OCI-LY1 (cell line): ENCODE measurements around the gene DEFB119.

Experiments used
- H2AFZ ChIP-seq: fragments of 200-600 bp; sonication (generic), shearing (Covaris generic); 2 replicates; pipeline ENCODE4 v1.6.0; 2014; ENCODE audit warnings: antibody characterized with exemption, mild to moderate bottlenecking, low read length
- H3F3A ChIP-seq: fragments of 200-600 bp; sonication (generic), shearing (Covaris generic); 2 replicates; pipeline ENCODE4 v1.6.0; 2014; ENCODE audit warnings: mild to moderate bottlenecking, antibody characterized with exemption, low read length, moderate library complexity; ENCODE audit not compliant: insufficient read depth
- H3K27ac ChIP-seq: fragments of 200-600 bp; sonication (generic); 2 replicates; pipeline ENCODE4 v1.5.1; 2014; ENCODE audit warnings: low read length, mixed run types, mild to moderate bottlenecking, low read depth; ENCODE audit not compliant: poor library complexity, severe bottlenecking
- H3K27me3 ChIP-seq: fragments of 200-600 bp; sonication (generic); 2 replicates; pipeline ENCODE4 v1.6.0; 2014; ENCODE audit warnings: antibody characterized with exemption, mild to moderate bottlenecking, low read length, moderate library complexity; ENCODE audit not compliant: insufficient read depth
- H3K36me3 ChIP-seq: fragments of 200-600 bp; sonication (generic); 2 replicates; pipeline ENCODE4 v1.6.1; 2014; ENCODE audit warnings: mild to moderate bottlenecking, antibody characterized with exemption, low read length, moderate library complexity, mixed read lengths; ENCODE audit not compliant: insufficient read depth
- H3K4me1 ChIP-seq: fragments of 200-600 bp; sonication (generic); 2 replicates; pipeline ENCODE4 v1.5.1; 2014; ENCODE audit warnings: mild to moderate bottlenecking, low read length, moderate library complexity; ENCODE audit not compliant: insufficient read depth, severe bottlenecking
- H3K4me2 ChIP-seq: fragments of 200-600 bp; sonication (generic), shearing (Covaris generic); 2 replicates; pipeline ENCODE4 v1.6.1; 2014; ENCODE audit warnings: low read length
- H3K4me3 ChIP-seq: fragments of 200-600 bp; sonication (generic); 2 replicates; pipeline ENCODE4 v1.5.1; 2014; ENCODE audit warnings: low read length, low read depth, mild to moderate bottlenecking, mixed read lengths; ENCODE audit not compliant: poor library complexity, severe bottlenecking
- H3K79me2 ChIP-seq: fragments of 200-600 bp; shearing (Covaris generic); 2 replicates; pipeline ENCODE4 v1.6.1; 2016; ENCODE audit warnings: mixed run types, low read length, mixed read lengths; ENCODE audit not compliant: insufficient read depth
- H3K9ac ChIP-seq: fragments of 200-600 bp; sonication (generic), shearing (Covaris generic); 2 replicates; pipeline ENCODE4 v1.6.1; 2014; ENCODE audit warnings: mild to moderate bottlenecking, low read length, mixed read lengths
- H3K9me2 ChIP-seq: fragments of 200-600 bp; sonication (generic), shearing (Covaris generic); 2 replicates; pipeline ENCODE4 v1.6.1; 2014; ENCODE audit warnings: low read depth, mild to moderate bottlenecking, low read length, mixed read lengths
- H3K9me3 ChIP-seq: fragments of 200-600 bp; shearing (Covaris generic); 2 replicates; pipeline ENCODE4 v1.6.1; 2014; ENCODE audit warnings: low read length, mixed read lengths
- H4K20me1 ChIP-seq: fragments of 200-600 bp; sonication (generic), shearing (Covaris generic); 2 replicates; pipeline ENCODE4 v1.6.0; 2016; ENCODE audit warnings: mild to moderate bottlenecking, low read length; ENCODE audit not compliant: insufficient read depth
- EZH2 ChIP-seq: fragments of 200-600 bp; sonication (generic), shearing (Covaris generic); IDR thresholded peaks from 2 replicates; pipeline ENCODE4 v1.8.0; 2017; ENCODE audit warnings: borderline replicate concordance, mixed run types, mild to moderate bottlenecking, antibody characterized with exemption, low read length, moderate library complexity, mixed read lengths
- TF ChIP-seq, protein P1 (sequence below): fragments of 200-600 bp; sonication (generic), shearing (Covaris generic); IDR thresholded peaks from 2 replicates; pipeline ENCODE4 v1.5.1; 2017; ENCODE audit warnings: mild to moderate bottlenecking, antibody characterized with exemption, low read length, moderate library complexity, mixed read lengths

DEFB119 gene

DNA sequence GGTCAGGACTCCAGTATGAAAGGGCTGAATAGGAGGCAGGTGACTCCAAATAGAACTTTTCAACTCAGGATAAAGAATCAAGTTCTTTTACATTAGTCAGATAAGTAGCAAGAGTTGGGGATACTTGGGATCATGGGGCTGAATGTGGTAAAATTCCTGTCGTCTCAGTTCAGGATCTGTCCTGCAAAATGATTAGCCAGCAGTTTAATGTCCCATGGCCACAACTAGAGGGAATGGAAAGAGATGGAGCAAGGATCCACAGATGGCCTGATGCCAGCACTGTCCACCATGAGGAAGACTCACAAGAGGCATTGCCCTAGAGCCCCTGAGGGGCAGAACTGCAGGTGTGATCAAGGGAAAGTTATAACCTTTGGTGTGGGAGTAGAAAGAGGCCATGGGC, 13.5 kb upstream of the DEFB119 start:
- Histone ChIP-seq H3K4me2 (no peak overlapping the region), H2AFZ (no peak overlapping the region), H3K27ac (no peak overlapping the region), H3F3A (no peaks in the 10 kb centered on the region), H3K36me3 (no peaks in the 10 kb centered on the region), H3K9me2 (no peaks in the 10 kb centered on the region), H3K27me3 (no peaks in the 10 kb centered on the region), H4K20me1 (no peaks in the 10 kb centered on the region), H3K79me2 (no peaks in the 10 kb centered on the region), H3K9me3 (no peaks in the 10 kb centered on the region), H3K4me3 (no peak overlapping the region), H3K4me1 (no peaks in the 10 kb centered on the region), H3K9ac (no peak overlapping the region)
- TF ChIP-seq EZH2: no peak
- TF ChIP-seq, protein P1, sequence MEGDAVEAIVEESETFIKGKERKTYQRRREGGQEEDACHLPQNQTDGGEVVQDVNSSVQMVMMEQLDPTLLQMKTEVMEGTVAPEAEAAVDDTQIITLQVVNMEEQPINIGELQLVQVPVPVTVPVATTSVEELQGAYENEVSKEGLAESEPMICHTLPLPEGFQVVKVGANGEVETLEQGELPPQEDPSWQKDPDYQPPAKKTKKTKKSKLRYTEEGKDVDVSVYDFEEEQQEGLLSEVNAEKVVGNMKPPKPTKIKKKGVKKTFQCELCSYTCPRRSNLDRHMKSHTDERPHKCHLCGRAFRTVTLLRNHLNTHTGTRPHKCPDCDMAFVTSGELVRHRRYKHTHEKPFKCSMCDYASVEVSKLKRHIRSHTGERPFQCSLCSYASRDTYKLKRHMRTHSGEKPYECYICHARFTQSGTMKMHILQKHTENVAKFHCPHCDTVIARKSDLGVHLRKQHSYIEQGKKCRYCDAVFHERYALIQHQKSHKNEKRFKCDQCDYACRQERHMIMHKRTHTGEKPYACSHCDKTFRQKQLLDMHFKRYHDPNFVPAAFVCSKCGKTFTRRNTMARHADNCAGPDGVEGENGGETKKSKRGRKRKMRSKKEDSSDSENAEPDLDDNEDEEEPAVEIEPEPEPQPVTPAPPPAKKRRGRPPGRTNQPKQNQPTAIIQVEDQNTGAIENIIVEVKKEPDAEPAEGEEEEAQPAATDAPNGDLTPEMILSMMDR: no peak

GRCh38 chr20:31394900-31395299, 4.5 kb upstream of the DEFB119 start:
- no peak overlapping the region for H3K9ac ChIP-seq
- H3K36me3 ChIP-seq: no peaks in the 10 kb centered on the region
- H3K4me3 ChIP-seq: no peak overlapping the region
- no peak overlapping the region for H3K27ac ChIP-seq
- no peaks in the 10 kb centered on the region for H3F3A ChIP-seq
- no peaks in the 10 kb centered on the region for H4K20me1 ChIP-seq
- no peaks in the 10 kb centered on the region for H3K4me1 ChIP-seq
- H3K27me3 ChIP-seq: no peaks in the 10 kb centered on the region
- no peaks in the 10 kb centered on the region for H3K9me2 ChIP-seq
- TF ChIP-seq EZH2: no peak
- no peak overlapping the region for H3K4me2 ChIP-seq
- H3K9me3 ChIP-seq: no peaks in the 10 kb centered on the region
- no peak overlapping the region for H2AFZ ChIP-seq
- no peaks in the 10 kb centered on the region for H3K79me2 ChIP-seq

GRCh38 chr20:31392836-31393235, 2.4 kb upstream of the DEFB119 start:
- Histone ChIP-seq H3K27ac (no peak overlapping the region), H3K9me2 (no peaks in the 10 kb centered on the region), H3K4me1 (no peaks in the 10 kb centered on the region), H3K4me2 (no peak overlapping the region), H3F3A (no peaks in the 10 kb centered on the region), H3K9ac (no peak overlapping the region), H3K9me3 (no peaks in the 10 kb centered on the region), H2AFZ (no peak overlapping the region), H3K79me2 (no peaks in the 10 kb centered on the region), H4K20me1 (no peaks in the 10 kb centered on the region), H3K36me3 (no peaks in the 10 kb centered on the region), H3K27me3 (no peaks in the 10 kb centered on the region), H3K4me3 (no peak overlapping the region)
- no peak for TF ChIP-seq EZH2

GRCh38 chr20:31374346-31374745, 16.0 kb downstream of the DEFB119 start:
- Histone ChIP-seq H4K20me1 (no peaks in the 10 kb centered on the region), H3K4me2 (no peak overlapping the region), H3K27me3 (peaks cover 6% of the 10 kb centered on the region; the same call in 1 of the 2 replicates)

More at GRCh38 chr20:31374346-31374745, 16.0 kb downstream of the DEFB119 start:
- H2AFZ ChIP-seq: no peak overlapping the region
- H3K9me2 ChIP-seq: no peaks in the 10 kb centered on the region
- no peaks in the 10 kb centered on the region for H3F3A ChIP-seq
- no peaks in the 10 kb centered on the region for H3K4me1 ChIP-seq
- no peaks in the 10 kb centered on the region for H3K9me3 ChIP-seq
- H3K36me3 ChIP-seq: no peaks in the 10 kb centered on the region
- no peak overlapping the region for H3K27ac ChIP-seq
- H3K79me2 ChIP-seq: no peaks in the 10 kb centered on the region
- TF ChIP-seq EZH2: no peak
- TF ChIP-seq, protein P1: no peak
- no peak overlapping the region for H3K9ac ChIP-seq
- no peak overlapping the region for H3K4me3 ChIP-seq
